Activated CD8-positive, alpha-beta memory T cell treated with anti-CD3 and anti-CD28 coated beads for 24 hours (primary cell): ENCODE data around the gene HNRNPH1.

ENCODE experiments used
- DNase-seq: peaks from one replicate; pipeline ENCODE4 v3.0.0-alpha.2; 2020

HNRNPH1 gene

DNA sequence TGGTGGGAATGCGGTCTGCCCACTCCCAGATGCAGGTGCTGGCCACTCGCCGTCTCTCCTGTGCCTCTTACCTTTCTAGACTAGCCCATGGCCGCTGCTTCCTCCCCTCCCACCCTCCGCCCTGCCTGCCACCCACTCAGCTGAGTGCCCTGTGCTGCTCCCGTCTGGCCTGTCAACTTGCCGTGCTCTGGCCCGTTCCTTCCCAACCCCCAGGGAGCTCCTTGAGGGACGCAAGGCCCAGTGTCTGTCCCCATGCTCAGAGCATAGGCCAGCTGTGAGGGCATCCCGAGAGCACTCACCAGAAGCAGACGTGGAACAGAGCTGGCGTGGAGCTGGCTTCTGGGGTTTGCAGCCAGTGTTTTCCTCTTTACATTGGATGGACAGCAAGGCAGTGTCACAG, 20.2 kb downstream of the HNRNPH1 start:
- no peak for DNase-seq

DNA sequence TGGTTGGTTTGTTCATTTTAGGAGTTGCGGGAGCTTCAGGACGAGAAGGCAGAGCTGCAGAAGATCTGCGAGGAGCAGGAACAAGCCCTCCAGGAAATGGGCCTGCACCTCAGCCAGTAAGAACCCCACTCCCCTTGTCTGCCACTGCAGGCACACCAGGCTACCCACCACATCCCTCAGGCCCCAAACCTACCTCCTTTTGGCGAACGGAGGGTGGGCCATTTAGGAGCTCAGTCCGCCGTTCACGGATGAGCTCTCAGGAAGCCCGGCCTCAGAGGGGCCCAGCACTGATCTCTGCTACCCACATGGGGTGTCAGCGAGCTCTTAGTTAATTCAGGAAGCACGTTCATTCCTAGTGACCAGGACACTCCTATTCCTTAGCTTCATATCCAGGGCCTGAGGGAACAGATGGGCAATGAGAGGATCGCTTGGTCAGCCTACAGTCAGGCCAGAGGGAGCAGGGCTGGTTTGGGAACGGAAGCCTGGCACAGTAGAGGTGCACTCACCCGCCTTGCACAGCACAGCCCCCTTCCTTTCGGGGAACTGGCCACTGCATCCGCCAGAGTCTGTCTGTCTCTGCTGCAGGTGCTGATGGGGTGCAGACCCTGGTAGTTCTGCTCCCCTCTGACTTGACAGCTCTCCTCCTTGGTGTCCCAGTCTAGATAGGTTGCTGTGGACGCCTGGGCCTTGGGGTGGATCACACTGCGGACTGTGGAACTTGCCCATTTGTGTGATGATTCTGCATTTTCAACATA, 21.4 kb downstream of the HNRNPH1 start:
- DNase-seq = no peak

DNA sequence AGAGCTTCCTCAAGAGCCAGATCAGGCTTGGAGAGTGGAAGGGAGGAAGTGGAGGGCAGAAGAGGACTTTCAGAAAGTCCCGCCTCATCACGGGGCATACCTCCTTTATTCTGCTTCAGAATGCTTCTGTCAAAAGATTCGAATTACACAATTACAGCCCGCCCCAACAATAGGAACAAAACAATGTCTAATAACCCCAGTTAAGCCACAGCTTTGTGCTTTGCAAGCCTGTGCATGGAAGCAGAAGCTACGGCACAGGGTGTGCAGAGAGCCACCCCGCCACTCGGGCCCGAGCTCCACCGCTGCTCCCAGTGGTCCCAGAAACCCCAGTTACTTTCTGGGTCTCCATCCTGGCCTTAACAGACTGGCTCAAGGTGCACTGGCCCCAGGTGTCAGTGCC, 23.5 kb downstream of the HNRNPH1 start:
- no peak for DNase-seq

- no peak for DNase-seq
These were observed 23.9 kb downstream of the HNRNPH1 start for GRCh38 chr5:179599566-179599965.

DNA sequence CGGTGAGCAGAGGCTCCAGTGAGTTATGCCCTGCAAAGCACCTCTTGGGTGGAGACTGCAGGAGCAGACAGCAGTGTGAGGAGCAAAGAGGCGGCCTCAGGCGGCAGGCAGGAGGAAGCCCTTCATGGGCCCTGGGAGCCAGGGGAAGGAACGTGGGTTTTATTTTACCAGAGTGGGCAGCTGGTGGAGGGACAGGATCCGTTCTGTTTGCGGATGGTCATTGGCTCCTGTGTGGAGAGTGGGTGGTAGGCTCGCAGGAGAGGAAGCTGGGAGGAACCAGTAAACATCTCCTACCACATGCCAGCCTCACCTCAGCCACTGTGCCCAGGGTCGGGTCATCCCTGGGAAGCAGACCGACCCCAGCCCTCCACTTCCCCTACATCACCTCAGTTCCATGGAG, 24.4 kb downstream of the HNRNPH1 start:
- DNase-seq = no peak

DNA sequence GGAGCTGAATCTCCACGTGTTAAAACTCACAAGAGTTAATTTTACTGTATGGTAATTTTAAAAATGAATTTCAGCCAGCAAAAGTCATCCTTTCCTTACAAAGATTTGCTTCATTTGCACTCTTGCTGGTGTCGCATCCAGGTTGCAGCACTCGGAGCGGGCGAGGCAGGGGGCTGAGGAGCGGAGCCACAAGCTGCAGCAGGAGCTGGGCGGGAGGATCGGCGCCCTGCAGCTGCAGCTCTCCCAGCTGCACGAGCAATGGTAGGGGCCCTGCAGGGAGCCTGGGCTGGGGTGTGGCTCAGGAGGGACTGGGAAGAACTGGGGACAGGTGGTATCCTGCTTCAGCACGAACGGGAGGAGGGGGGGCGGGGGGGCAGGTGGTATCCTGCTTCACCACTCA, 27.1 kb downstream of the HNRNPH1 start:
- no peak for DNase-seq

DNA sequence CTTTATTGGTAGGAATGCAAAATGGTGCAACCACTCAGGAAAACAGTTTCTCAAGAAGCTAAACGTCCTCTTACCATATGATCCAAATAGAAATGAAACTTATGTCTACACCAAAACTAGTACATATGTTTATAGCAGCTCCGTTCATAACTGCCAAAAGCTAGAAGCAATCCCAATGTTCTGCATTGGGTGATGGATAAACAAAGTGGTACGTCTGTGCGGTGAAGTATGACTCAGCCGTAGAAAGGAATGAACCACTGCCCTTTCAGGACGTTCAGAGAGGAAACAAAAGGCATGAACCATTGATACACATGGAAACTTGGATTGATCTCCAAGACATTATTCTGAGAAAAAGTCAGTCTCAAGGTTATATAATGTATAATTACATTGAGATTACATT, 27.6 kb downstream of the HNRNPH1 start:
- DNase-seq = no peak

DNA sequence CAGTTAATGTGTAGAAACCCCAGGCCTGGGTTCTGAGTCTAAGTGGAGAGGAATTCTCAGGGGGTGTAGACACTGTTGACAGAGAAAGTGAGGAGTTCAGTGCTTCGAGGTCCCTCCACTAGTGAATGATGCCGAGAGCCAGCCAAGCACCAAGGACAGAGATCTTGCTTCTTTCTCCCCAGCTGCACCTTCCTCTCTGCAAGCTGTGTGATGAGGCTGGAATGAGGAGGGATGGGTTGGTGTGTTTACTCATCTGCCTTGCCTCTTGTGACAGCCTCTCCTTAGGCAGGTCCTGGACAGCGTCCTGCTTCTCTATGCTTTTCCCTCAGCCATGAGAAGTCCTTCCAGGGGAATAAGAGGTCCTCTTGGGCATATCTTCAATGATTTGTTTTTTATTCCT, 35.3 kb downstream of the HNRNPH1 start:
- DNase-seq = no peak

DNA sequence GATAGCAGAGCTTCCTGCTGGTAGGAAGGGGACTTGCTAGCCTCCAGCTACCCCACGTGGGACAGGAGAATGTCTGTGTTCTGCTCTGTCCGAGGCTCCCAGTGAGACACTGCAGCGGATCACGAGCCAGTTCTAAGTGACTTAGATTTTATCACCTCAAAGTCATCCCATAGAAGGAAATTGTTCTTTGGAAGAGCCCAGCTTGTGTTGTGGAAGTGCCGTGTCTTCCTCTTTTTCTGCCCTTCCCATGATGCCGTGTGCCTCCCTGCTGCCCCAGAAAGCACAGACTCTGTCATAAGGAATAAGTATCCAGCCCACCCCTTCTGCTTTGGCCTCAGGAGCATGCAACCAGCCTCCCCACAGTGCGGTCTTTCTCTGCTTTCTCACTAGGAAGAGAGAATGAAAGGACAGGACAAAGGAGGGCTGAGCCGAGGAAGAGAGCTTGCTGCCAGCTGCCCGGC, 37.5 kb downstream of the HNRNPH1 start:
- DNase-seq = no peak

DNA sequence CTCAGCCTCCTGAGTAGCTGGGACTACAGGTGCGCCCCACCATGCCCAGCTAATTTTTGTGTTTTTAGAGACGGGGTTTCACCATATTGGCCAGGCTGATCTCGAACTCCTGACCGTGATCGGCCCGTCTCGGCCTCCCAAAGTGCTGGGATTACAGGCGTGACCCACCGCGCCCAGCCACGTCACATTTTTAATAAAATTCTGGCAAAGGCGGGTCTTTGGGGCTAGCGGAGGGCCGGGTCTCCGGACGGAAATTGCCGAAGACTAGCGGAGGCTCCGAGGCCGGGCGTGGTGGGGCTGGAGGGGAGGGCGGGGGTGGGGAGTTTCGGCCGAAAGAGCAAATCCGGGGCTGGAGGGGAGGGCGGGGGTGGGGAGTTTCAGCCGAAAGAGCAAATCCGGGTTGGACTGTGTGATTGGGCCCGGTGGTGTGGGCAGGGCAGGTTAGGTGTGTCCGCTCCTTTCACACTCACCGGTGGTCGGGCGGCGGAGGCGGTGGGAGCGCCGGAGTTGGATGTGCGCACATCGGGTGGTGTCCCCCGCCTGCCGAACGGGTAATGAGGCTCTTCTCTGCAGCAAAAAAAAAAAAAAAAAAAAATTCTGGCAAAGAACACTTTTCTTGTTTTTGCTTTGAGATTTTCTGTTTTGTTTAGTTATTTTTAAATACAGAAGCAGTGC, 46.0 kb downstream of the HNRNPH1 start:
- DNase-seq = no peak

DNA sequence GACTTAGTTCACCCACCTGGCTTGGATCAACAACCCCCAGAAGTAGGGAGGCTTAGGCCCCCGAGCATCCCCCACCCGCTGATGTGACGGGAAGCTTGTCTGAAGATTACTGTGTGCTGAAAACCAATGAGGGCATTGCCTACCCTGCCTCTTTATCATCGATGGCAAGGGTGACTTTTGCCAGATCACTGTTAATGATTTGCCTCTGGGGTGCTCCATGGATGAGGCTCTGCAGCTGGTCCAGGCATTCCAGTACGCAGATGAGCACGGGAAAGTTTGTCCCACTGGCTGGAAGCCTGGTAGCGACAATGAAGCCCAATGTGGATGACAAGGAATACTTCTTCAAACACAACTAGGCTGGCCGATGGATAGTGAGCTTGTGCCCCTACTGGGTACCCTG, 51.1 kb downstream of the HNRNPH1 start:
- no peak for DNase-seq

DNA sequence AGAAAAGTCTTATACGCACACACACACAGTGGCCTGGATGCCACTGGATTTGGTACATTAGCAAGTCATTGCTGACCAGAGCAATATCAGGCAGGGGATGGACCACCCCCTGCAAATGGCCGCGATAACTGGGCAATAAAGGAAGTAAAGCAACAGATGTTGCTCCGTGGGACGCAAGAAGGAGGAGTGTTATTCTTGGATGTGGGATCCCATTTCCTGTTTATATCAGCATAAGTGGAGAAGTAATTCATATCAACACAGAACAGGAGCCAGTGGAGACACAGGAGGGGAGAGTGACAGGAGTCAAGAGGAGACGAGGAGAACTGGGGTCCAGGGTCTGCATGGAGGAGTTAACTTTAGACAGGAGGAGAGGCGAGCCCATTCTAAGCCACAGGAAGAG, 54.8 kb downstream of the HNRNPH1 start:
- no peak for DNase-seq

GRCh38 chr5:179564526-179564925, 58.9 kb downstream of the HNRNPH1 start:
- peak; percentile 17 for DNase-seq
